Measurements from ENCODE around the gene FLAD1. TPM values are rescaled to one million over a fixed set of nuclear protein-coding genes. Genes with fewer than 3 reads are reported as not detected.
"Not testable (repeated sequence)": the region's sequence is repeated elsewhere in the genome, so short reads cannot be mapped to it uniquely, and the experiment has no call there.

FLAD1 gene
- total RNA-seq, 1 donor, result 20.6 TPM

GRCh38 chr1:154995301-154995983, 12.3 kb downstream of the FLAD1 start:
- not testable (repeated sequence) for H2AFZ ChIP-seq (ENCODE audit: low read length); H3K79me2 ChIP-seq (ENCODE audit: insufficient read depth, low read length); H3K27me3 ChIP-seq (ENCODE audit: insufficient read depth, low read length); H3K9me3 ChIP-seq (ENCODE audit: low read depth, low read length); H3K27ac ChIP-seq (ENCODE audit: low read depth, low read length); H4K20me1 ChIP-seq (ENCODE audit: insufficient read depth, low read length); H3K36me3 ChIP-seq (ENCODE audit: insufficient read depth, low read length); H3K4me3 ChIP-seq (ENCODE audit: insufficient read depth, low read length); H3K4me2 ChIP-seq (ENCODE audit: insufficient read depth, low read length)
- peaks cover 15% of the 10 kb centered on the region for H3K4me1 ChIP-seq (ENCODE audit: insufficient read depth, low read length)
- peak; percentile 95 for DNase-seq (ENCODE audit: insufficient read length, low spot score, missing footprints)
- TF ChIP-seq, protein P1, sequence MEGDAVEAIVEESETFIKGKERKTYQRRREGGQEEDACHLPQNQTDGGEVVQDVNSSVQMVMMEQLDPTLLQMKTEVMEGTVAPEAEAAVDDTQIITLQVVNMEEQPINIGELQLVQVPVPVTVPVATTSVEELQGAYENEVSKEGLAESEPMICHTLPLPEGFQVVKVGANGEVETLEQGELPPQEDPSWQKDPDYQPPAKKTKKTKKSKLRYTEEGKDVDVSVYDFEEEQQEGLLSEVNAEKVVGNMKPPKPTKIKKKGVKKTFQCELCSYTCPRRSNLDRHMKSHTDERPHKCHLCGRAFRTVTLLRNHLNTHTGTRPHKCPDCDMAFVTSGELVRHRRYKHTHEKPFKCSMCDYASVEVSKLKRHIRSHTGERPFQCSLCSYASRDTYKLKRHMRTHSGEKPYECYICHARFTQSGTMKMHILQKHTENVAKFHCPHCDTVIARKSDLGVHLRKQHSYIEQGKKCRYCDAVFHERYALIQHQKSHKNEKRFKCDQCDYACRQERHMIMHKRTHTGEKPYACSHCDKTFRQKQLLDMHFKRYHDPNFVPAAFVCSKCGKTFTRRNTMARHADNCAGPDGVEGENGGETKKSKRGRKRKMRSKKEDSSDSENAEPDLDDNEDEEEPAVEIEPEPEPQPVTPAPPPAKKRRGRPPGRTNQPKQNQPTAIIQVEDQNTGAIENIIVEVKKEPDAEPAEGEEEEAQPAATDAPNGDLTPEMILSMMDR (IDR thresholded peaks at IDR 0.05; ENCODE audit: extremely low read depth, low read depth, low read length), result peak; percentile 58

DNA sequence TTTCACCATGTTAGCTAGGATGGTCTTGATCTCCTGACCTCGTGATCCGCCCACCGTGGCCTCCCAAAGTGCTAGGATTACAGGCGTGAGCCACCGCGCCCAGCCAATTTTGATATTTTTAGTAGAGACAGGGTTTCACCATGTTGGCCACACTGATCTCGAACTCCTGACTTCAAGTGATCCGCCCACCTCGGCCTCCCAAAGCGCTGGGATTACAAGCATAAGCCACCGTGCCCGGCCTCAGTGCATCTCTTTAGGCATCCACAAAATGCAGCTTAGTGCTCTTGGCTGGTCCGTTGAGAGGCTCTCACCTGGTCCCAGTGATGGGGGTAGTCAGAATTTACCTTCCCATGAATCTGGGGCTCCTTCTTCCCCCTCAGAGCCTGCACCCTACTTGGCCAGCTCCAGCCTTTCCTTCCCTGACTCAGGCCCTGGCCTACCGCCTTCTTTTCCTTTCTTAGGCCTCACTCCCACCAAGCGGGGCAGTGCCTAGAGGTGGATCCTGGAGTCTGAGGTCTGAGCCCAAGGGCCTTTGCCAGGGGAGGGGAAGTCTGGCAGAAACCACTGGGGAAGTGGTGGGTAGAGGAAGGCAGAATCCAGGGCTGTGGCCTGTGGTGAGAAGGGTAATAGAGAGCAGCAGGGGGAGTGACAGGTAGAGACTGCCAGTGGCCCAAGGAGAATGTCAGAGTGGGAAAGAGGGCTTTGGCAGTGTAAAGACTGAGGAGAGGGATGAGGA, 14.0 kb downstream of the FLAD1 start:
- Histone ChIP-seq H4K20me1 (ENCODE audit: insufficient read depth, low read length) (no peaks in the 10 kb centered on the region), H3K27me3 (ENCODE audit: insufficient read depth, low read length) (no peaks in the 10 kb centered on the region), H3K4me3 (ENCODE audit: insufficient read depth, low read length) (no peak overlapping the region), H3K4me1 (ENCODE audit: insufficient read depth, low read length) (peaks cover 15% of the 10 kb centered on the region), H3K9me3 (ENCODE audit: low read depth, low read length) (no peaks in the 10 kb centered on the region), H3K4me2 (ENCODE audit: insufficient read depth, low read length) (no peak overlapping the region), H2AFZ (ENCODE audit: low read length) (no peak overlapping the region), H3K27ac (ENCODE audit: low read depth, low read length) (no peak overlapping the region), H3K36me3 (ENCODE audit: insufficient read depth, low read length) (no peaks in the 10 kb centered on the region), H3K79me2 (ENCODE audit: insufficient read depth, low read length) (no peaks in the 10 kb centered on the region)
- TF ChIP-seq, protein P1 (IDR thresholded peaks at IDR 0.05; ENCODE audit: extremely low read depth, low read depth, low read length), result no peak
- DNase-seq (ENCODE audit: insufficient read length, low spot score, missing footprints), result no peak

DNA sequence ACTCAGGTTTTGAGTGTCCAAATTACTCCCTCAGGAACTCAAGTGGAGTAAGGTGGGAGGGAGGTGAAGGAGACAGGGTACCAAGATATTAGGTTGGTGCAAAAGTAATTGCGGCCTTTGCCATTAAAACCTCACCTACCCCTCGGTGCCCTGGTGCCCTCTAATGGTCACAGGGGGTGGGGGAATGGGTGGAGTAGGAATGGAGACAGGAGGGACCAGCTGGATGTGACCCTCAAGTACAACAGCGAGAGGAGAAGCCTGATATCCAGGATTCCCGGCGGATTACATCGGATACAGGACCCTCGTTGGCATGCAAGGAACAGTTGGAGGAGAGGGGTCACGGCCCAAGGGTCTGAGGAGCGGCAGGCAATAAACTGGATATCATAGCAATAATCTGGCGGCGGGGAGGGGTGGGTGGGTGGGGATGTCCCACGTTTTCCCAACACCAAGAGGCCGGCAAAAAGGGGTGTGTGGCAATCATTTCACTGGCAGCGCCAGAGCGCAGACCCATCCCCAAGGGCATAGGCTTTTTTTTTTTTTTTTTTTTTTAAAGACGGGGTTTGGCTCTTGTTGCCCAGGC, 15.1 kb downstream of the FLAD1 start:
- no peak for DNase-seq (ENCODE audit: insufficient read length, low spot score, missing footprints)
- H3K36me3 ChIP-seq (ENCODE audit: insufficient read depth, low read length), result no peaks in the 10 kb centered on the region
- TF ChIP-seq, protein P1 (IDR thresholded peaks at IDR 0.05; ENCODE audit: extremely low read depth, low read depth, low read length), result peak; percentile 11
- H4K20me1 ChIP-seq (ENCODE audit: insufficient read depth, low read length), result no peaks in the 10 kb centered on the region
- H3K4me1 ChIP-seq (ENCODE audit: insufficient read depth, low read length), result peaks cover 15% of the 10 kb centered on the region
- H3K27ac ChIP-seq (ENCODE audit: low read depth, low read length), result no peak overlapping the region
- H3K9me3 ChIP-seq (ENCODE audit: low read depth, low read length), result no peaks in the 10 kb centered on the region
- no peak overlapping the region for H2AFZ ChIP-seq (ENCODE audit: low read length)
- peaks cover 7% of the 10 kb centered on the region for H3K79me2 ChIP-seq (ENCODE audit: insufficient read depth, low read length)
- H3K4me2 ChIP-seq (ENCODE audit: insufficient read depth, low read length), result no peak overlapping the region
- no peaks in the 10 kb centered on the region for H3K27me3 ChIP-seq (ENCODE audit: insufficient read depth, low read length)
- H3K4me3 ChIP-seq (ENCODE audit: insufficient read depth, low read length), result no peak overlapping the region
